ENCODE results near the gene RALY.

Gene RALY

DNA sequence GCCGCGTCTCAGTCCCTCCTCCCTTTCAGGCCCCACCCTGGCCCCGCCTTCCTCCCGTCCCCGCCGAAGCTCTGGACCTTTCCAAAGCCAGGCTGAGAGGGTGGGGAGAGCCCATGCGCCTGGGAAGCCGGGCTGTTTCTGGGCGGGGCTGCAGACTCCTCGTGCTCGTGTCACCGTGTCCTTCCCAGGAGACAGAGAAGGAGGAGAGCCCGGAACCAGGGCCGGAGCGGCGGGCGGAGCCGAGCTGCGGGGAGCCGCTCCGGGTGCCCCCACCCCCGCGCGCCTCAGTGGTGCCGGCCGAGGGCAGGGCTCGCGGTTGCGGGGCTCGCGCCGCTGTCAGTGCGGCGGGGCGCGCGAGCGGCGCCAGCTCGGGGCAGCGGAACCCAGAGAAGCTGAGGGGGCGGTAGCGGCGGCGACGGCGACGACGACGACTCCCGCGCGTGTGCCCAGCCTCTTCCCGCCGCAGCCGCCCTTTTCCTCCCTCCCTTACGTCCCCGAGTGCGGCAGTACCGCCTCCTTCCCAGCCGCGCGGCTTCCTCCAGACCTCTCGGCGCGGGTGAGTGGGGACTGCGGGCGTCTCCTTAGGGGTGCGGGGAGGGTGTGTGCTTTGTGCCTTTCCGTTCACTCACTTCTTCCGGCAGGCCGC is at the start of gene RALY:
TSS of gene RALY (plus strand) at position 336 of the 646 bp plus-strand sequence. CDS start 78,164 bp downstream, outside the sequence.
- H3K4me1 ChIP-seq (ENCODE audit: control insufficient read depth, insufficient read depth, low read length): peaks cover 44% of the 10 kb centered on the region
- no peaks in the 10 kb centered on the region for H3K27me3 ChIP-seq (ENCODE audit: control insufficient read depth, insufficient read depth, low read length)
- H3K36me3 ChIP-seq (ENCODE audit: control insufficient read depth, insufficient read depth, low read length): no peaks in the 10 kb centered on the region
- H3K4me3 ChIP-seq (ENCODE audit: low read length): peak within 1 kb of the TSS; percentile 91
- H3K9ac ChIP-seq (ENCODE audit: low read length): peak within 1 kb of the TSS; percentile 96
- no peaks in the 10 kb centered on the region for H3K9me3 ChIP-seq (ENCODE audit: control insufficient read depth, low read length)

- Histone ChIP-seq H3K4me3 (ENCODE audit: low read length) (no peak overlapping the region), H3K9ac (ENCODE audit: low read length) (no peak overlapping the region), H3K36me3 (ENCODE audit: control insufficient read depth, insufficient read depth, low read length) (no peaks in the 10 kb centered on the region), H3K4me1 (ENCODE audit: control insufficient read depth, insufficient read depth, low read length) (no peaks in the 10 kb centered on the region), H3K27me3 (ENCODE audit: control insufficient read depth, insufficient read depth, low read length) (no peaks in the 10 kb centered on the region), H3K9me3 (ENCODE audit: control insufficient read depth, low read length) (peaks cover 6% of the 10 kb centered on the region)
Measured at GRCh38 chr20:33944914-33945313, 48.8 kb upstream of the RALY start.

DNA sequence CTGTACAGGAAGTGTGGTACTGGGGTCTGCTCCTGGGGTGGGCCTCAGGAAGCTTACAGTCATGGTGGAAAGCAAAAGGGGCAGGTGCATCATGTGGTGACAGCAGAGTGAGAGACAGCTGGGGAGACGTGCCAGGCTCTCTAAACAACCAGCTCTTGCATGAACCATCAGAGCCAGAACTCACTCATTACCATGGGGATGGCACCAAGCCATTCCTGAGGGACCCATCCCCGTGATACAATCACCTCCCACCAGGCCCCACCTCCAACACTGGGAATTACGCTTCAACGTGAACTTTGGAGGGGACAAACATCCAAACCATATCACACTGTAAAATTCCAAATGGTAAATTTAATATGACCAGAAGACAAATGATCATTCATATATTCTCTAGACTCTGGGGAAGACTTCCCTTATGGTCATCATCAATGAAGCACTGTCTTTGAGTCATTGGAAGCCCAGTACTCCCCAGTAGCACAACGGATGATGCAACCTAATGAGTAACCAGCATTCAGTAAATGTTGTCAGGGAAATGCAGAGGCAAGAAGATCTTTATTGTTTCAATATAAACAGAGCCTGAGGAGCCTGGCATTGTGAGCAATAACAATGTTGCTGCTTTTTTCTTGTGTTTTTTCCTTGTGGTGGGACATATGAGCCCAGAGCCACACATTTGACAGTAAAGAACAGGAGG is 48.2 kb upstream of the RALY start:
- no peaks in the 10 kb centered on the region for H3K36me3 ChIP-seq (ENCODE audit: control insufficient read depth, insufficient read depth, low read length)
- H3K4me3 ChIP-seq (ENCODE audit: low read length): no peak overlapping the region
- H3K9me3 ChIP-seq (ENCODE audit: control insufficient read depth, low read length): peaks cover 6% of the 10 kb centered on the region
- no peak overlapping the region for H3K9ac ChIP-seq (ENCODE audit: low read length)
- H3K4me1 ChIP-seq (ENCODE audit: control insufficient read depth, insufficient read depth, low read length): no peaks in the 10 kb centered on the region
- H3K27me3 ChIP-seq (ENCODE audit: control insufficient read depth, insufficient read depth, low read length): no peaks in the 10 kb centered on the region

- Histone ChIP-seq H3K36me3 (ENCODE audit: control insufficient read depth, insufficient read depth, low read length) (no peaks in the 10 kb centered on the region), H3K27me3 (ENCODE audit: control insufficient read depth, insufficient read depth, low read length) (no peaks in the 10 kb centered on the region), H3K4me3 (ENCODE audit: low read length) (no peak overlapping the region), H3K9ac (ENCODE audit: low read length) (no peak overlapping the region), H3K4me1 (ENCODE audit: control insufficient read depth, insufficient read depth, low read length) (no peaks in the 10 kb centered on the region), H3K9me3 (ENCODE audit: control insufficient read depth, low read length) (peaks cover 6% of the 10 kb centered on the region)
Measured at GRCh38 chr20:33947709-33948295, 45.9 kb upstream of the RALY start.

GRCh38 chr20:33948480-33948879 is 45.2 kb upstream of the RALY start:
- Histone ChIP-seq H3K27me3 (ENCODE audit: control insufficient read depth, insufficient read depth, low read length) (no peaks in the 10 kb centered on the region), H3K4me3 (ENCODE audit: low read length) (no peak overlapping the region), H3K9me3 (ENCODE audit: control insufficient read depth, low read length) (peaks cover 6% of the 10 kb centered on the region), H3K4me1 (ENCODE audit: control insufficient read depth, insufficient read depth, low read length) (no peaks in the 10 kb centered on the region), H3K36me3 (ENCODE audit: control insufficient read depth, insufficient read depth, low read length) (no peaks in the 10 kb centered on the region), H3K9ac (ENCODE audit: low read length) (no peak overlapping the region)

DNA sequence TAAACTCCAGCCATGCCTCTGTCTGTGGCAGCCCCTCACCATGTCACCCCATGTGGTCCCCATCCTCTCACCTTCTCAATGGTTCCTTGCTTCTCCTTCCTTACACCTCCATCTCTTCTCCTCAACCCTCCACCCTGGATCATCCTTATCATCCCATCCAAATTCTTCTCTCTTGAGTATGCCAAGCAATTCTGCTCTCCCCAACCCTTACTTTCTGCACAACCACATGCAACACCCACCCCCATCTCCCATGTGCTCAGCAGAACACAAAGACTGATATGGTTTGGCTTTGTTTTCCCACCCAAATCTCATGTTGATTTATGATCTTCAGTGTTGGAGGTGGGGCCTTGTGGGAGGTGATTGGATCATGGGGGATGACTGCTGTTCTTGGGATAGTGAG is 42.5 kb upstream of the RALY start:
- no peaks in the 10 kb centered on the region for H3K4me1 ChIP-seq (ENCODE audit: control insufficient read depth, insufficient read depth, low read length)
- peaks cover 6% of the 10 kb centered on the region for H3K9me3 ChIP-seq (ENCODE audit: control insufficient read depth, low read length)
- H3K4me3 ChIP-seq (ENCODE audit: low read length): no peak overlapping the region
- H3K9ac ChIP-seq (ENCODE audit: low read length): no peak overlapping the region
- H3K27me3 ChIP-seq (ENCODE audit: control insufficient read depth, insufficient read depth, low read length): no peaks in the 10 kb centered on the region
- H3K36me3 ChIP-seq (ENCODE audit: control insufficient read depth, insufficient read depth, low read length): no peaks in the 10 kb centered on the region

- H3K4me3 ChIP-seq (ENCODE audit: low read length): no peak overlapping the region
- H3K36me3 ChIP-seq (ENCODE audit: control insufficient read depth, insufficient read depth, low read length): no peaks in the 10 kb centered on the region
- H3K9me3 ChIP-seq (ENCODE audit: control insufficient read depth, low read length): no peaks in the 10 kb centered on the region
- H3K4me1 ChIP-seq (ENCODE audit: control insufficient read depth, insufficient read depth, low read length): no peaks in the 10 kb centered on the region
- H3K9ac ChIP-seq (ENCODE audit: low read length): no peak overlapping the region
- no peaks in the 10 kb centered on the region for H3K27me3 ChIP-seq (ENCODE audit: control insufficient read depth, insufficient read depth, low read length)
Measured at GRCh38 chr20:33954504-33954903, 39.2 kb upstream of the RALY start.

- Histone ChIP-seq H3K27me3 (ENCODE audit: control insufficient read depth, insufficient read depth, low read length) (no peaks in the 10 kb centered on the region), H3K9ac (ENCODE audit: low read length) (no peak overlapping the region), H3K4me1 (ENCODE audit: control insufficient read depth, insufficient read depth, low read length) (no peaks in the 10 kb centered on the region), H3K4me3 (ENCODE audit: low read length) (no peak overlapping the region), H3K36me3 (ENCODE audit: control insufficient read depth, insufficient read depth, low read length) (no peaks in the 10 kb centered on the region), H3K9me3 (ENCODE audit: control insufficient read depth, low read length) (no peaks in the 10 kb centered on the region)
Measured at GRCh38 chr20:33963751-33964150, 30.0 kb upstream of the RALY start.

DNA sequence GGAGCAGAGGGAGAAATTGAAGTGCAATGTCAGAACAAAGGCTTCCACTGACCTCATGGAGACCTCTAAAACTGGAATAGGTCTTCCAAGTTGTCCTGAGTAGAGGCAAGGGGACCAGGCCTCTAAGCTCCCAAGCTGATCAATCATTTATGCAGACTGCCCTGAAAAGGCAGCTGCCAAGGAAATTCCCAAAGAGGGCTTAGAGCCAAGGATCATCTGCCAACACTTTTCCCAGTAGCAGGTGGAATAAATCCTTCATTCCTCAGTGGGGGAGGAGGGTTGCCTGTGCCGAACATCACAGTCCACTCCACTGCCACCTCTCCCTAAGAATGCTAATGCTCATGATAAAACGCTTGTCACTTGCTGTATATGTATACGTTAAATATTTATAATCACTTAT is 29.3 kb upstream of the RALY start:
- Histone ChIP-seq H3K36me3 (ENCODE audit: control insufficient read depth, insufficient read depth, low read length) (no peaks in the 10 kb centered on the region), H3K27me3 (ENCODE audit: control insufficient read depth, insufficient read depth, low read length) (no peaks in the 10 kb centered on the region), H3K4me1 (ENCODE audit: control insufficient read depth, insufficient read depth, low read length) (no peaks in the 10 kb centered on the region), H3K4me3 (ENCODE audit: low read length) (no peak overlapping the region), H3K9ac (ENCODE audit: low read length) (no peak overlapping the region), H3K9me3 (ENCODE audit: control insufficient read depth, low read length) (no peaks in the 10 kb centered on the region)

GRCh38 chr20:33967126-33967525 is 26.6 kb upstream of the RALY start:
- Histone ChIP-seq H3K4me1 (ENCODE audit: control insufficient read depth, insufficient read depth, low read length) (no peaks in the 10 kb centered on the region), H3K4me3 (ENCODE audit: low read length) (no peak overlapping the region), H3K9ac (ENCODE audit: low read length) (no peak overlapping the region), H3K36me3 (ENCODE audit: control insufficient read depth, insufficient read depth, low read length) (no peaks in the 10 kb centered on the region), H3K27me3 (ENCODE audit: control insufficient read depth, insufficient read depth, low read length) (no peaks in the 10 kb centered on the region), H3K9me3 (ENCODE audit: control insufficient read depth, low read length) (no peaks in the 10 kb centered on the region)

DNA sequence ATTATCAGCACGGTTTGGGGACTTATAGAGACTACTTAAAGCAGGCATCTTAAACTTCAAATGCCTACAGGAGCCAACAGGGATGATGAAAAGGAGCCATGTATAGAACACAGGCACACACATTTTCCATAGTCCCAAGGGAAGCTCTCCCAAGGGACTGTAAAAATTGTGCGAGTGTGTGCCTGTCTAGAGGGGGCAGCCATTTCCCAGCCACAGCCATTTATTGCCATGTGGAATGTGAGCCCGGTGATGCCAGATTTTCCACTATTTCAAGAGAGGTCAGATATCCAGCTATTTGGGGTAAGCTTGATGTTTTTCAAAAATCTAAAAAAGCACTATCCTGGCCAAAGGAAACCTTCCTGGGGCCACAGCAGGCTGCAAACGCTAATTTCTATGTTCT is 24.1 kb upstream of the RALY start:
- no peaks in the 10 kb centered on the region for H3K4me1 ChIP-seq (ENCODE audit: control insufficient read depth, insufficient read depth, low read length)
- H3K36me3 ChIP-seq (ENCODE audit: control insufficient read depth, insufficient read depth, low read length): no peaks in the 10 kb centered on the region
- no peak overlapping the region for H3K9ac ChIP-seq (ENCODE audit: low read length)
- H3K27me3 ChIP-seq (ENCODE audit: control insufficient read depth, insufficient read depth, low read length): no peaks in the 10 kb centered on the region
- H3K4me3 ChIP-seq (ENCODE audit: low read length): no peak overlapping the region
- no peaks in the 10 kb centered on the region for H3K9me3 ChIP-seq (ENCODE audit: control insufficient read depth, low read length)

- H3K9ac ChIP-seq (ENCODE audit: low read length): no peak overlapping the region
- no peaks in the 10 kb centered on the region for H3K4me1 ChIP-seq (ENCODE audit: control insufficient read depth, insufficient read depth, low read length)
- H3K4me3 ChIP-seq (ENCODE audit: low read length): no peak overlapping the region
- no peaks in the 10 kb centered on the region for H3K27me3 ChIP-seq (ENCODE audit: control insufficient read depth, insufficient read depth, low read length)
- H3K9me3 ChIP-seq (ENCODE audit: control insufficient read depth, low read length): no peaks in the 10 kb centered on the region
- H3K36me3 ChIP-seq (ENCODE audit: control insufficient read depth, insufficient read depth, low read length): no peaks in the 10 kb centered on the region
Measured at GRCh38 chr20:33970229-33970628, 23.5 kb upstream of the RALY start.
